Heart right ventricle (tissue), 16 donors: ENCODE data around the gene GBE1. TPM values are rescaled to one million over a fixed set of nuclear protein-coding genes. Genes with fewer than 3 reads are reported as not detected.
A peak's percentile ranks its signal among the peaks of the same experiment; 100 is the strongest.

ENCODE experiments used
- ATAC-seq, 8 donors: fragments of 200-7000 bp; cut with Tn5 transposase; one replicate each; pipeline ENCODE4 v1.9.1; 2020; ENCODE audit warnings: mild to moderate bottlenecking in 8 of 8, moderate library complexity in 8 of 8, moderate number of reproducible peaks in 1 of 8
- DNase-seq, 2 donors: peaks; one replicate each; pipeline ENCODE4 v3.0.0-alpha.2; 2020
- H3K27ac ChIP-seq, 10 donors: fragments of 200-600 bp; sonication (generic) in 2 of 10; one replicate each; pipeline versions ENCODE4 v1.5.0 to v1.8.0; 2020 to 2022; ENCODE audit warnings: mild to moderate bottlenecking in 3 of 10
- H3K27me3 ChIP-seq, 7 donors: fragments of 200-600 bp; one replicate each; pipeline ENCODE4 v1.8.0; 2021 to 2022; ENCODE audit warnings: mild to moderate bottlenecking in 2 of 7
- H3K36me3 ChIP-seq, 9 donors: fragments of 200-600 bp; sonication (generic) in 1 of 9; one replicate each; pipeline versions ENCODE4 v1.5.0 to v1.8.0; 2020 to 2022; ENCODE audit warnings: mild to moderate bottlenecking in 2 of 9
- H3K4me1 ChIP-seq, 9 donors: fragments of 200-600 bp; sonication (generic) in 1 of 9; one replicate each; pipeline versions ENCODE4 v1.5.0 to v1.8.0; 2020 to 2022; ENCODE audit warnings: mild to moderate bottlenecking in 4 of 9
- H3K4me3 ChIP-seq, 10 donors: fragments of 200-600 bp; sonication (generic) in 2 of 10; one replicate each; pipeline versions ENCODE4 v1.5.0 to v1.8.0; 2020 to 2022; ENCODE audit warnings: mild to moderate bottlenecking in 7 of 10, moderate library complexity in 2 of 10
- H3K9me3 ChIP-seq, 11 donors: fragments of 200-600 bp in 10 of 11; sonication (generic) in 2 of 11; one replicate each; pipeline versions ENCODE4 v1.5.0 to v1.8.0; 2013 to 2022; ENCODE audit warnings: mild to moderate bottlenecking in 2 of 11, control low read depth in 1 of 11, moderate library complexity in 1 of 11
- WGBS, 2 donors: extraction: QIAGEN DNeasy Blood & Tissue Kit; methylation state at CpG; one replicate each; pipeline ENCODE4 v1.1.7; 2013; ENCODE audit warnings: inconsistent platforms in 1 of 2; 5-methylcytosine and 5-hydroxymethylcytosine counted together
- intact Hi-C, 10 donors: fragments of 100-400 bp; cut with DNase I; formaldehyde crosslinking; loops; one replicate each; pipeline versions ENCODE4 v1.11.1 to v1.14.2; 2022
- polyA plus RNA-seq, 2 donors: library from polyadenylated mRNA; stranded (reverse); fragments of 200-250 nt; gene quantifications; one replicate each; pipeline ENCODE4 v1.2.3, GENCODE V29; 2013
- total RNA-seq, 10 donors: library from RNA; stranded (reverse); fragmentation: NEBNext Ultra II Directional in 3 of 10; extraction: Animal tissue kit (Norgen Biotek cat#: 25700) in 3 of 10; gene quantifications; one replicate each; pipeline versions ENCODE4 v1.2.1 to v1.2.4, GENCODE V29; 2021 to 2023
- TF ChIP-seq, protein P1 (sequence below), 9 donors: fragments of 200-600 bp; sonication (generic) in 2 of 9; IDR thresholded peaks; one replicate each; pipeline versions ENCODE4 v1.5.0 to v1.8.0; 2021 to 2022; ENCODE audit warnings: antibody characterized with exemption in 9 of 9, mild to moderate bottlenecking in 5 of 9, moderate library complexity in 1 of 9
- donor health status: Arrhythmogenic right ventricular cardiomyopathy.
- donor health status: ischemic (EF 13 %, LVEDD 7.1; RV severe dilation, severe dysfunction).
- donor health status: healthy with polysubstance abuse.
- donor health status: DM: no; HTN: yes; CAD: no.
- donor health status: DM: no; HTN: no; CAD: no.
- donor health status: ischemic (EF 25% LVEDD 6.9; RV normal size, moderate dysfunction).
- donor health status: ischemic (EF 25% LVEDD 5.7; RV mildly dilated, moderate dysfunction).
- donor health status: healthy.
- donor health status: DM: yes; HTN: yes; CAD: no.
- donor health status: Ischemic cardiomyopathy.
- donor health status: ischemic (EF 35%, LVEDD 5.7; RV mildly dilated, moderate dysfunction).
- donor health status: nonischemic (EF 11% LVEDD 7.7; RV severe dilation, severe dysfunction).
- donor health status: DM: yes; HTN: yes; CAD: no.
- donor health status: PGD.
- donor health status: ischemic (EF 29% LVEDD 5.4; RV normal size, mild dysfunction).
- donor health status: nonischemic (EF 23%, LVEDD 6.1; RV moderate dilation, normal function).

Gene GBE1
- total and polyA plus RNA-seq, 12 donors, result 24.8 to 153 (median 98.8) TPM

DNA sequence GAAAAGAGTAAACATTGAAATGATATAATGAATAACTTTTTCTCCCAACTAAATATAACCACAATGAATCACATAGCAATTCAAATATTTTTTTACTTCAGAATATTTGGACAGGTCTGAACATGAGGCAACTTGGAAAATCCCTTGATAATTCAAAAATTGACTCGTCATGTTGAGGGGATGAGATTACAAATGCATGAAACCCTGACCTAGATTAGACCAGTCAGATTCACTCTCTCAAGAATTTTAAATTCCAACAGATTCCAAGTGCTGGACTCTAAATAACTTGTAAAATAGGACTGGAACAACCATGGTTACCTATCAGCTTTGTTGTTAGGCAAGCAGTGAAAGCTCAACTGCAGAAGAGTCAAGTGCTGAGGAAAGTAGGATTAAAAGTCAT lies 317.5 kb downstream of the GBE1 start:
- peak in 3 of 8 donors; percentile 37 to 87 (median 51) for ATAC-seq

DNA sequence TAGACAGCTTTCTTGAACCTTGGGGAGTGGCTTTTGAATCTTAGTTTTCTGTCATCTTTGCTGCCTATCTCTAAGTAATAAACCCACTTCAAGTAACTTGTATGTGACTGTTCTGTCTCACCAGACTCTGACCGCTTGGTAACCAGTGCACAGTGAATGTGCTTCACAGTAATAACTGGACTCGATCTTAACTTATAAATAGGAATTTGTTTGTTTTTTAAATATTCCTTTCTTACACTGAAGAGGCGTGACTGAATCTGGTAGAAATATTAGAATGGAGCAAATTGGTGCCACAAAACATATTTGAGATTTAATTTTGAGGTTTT lies 318.0 kb downstream of the GBE1 start:
- intact Hi-C loops, result no loop called here
- ATAC-seq (no peak), DNase-seq (no peak)
- Histone ChIP-seq H3K4me3 (no peak overlapping the region), H3K27me3 (no peaks in the 10 kb centered on the region), H3K4me1 (peaks cover 0 to 17% (median 4%) of the 10 kb centered on the region in 9 donors), H3K36me3 (no peaks in the 10 kb centered on the region), H3K9me3 (no peaks in the 10 kb centered on the region), H3K27ac (no peak overlapping the region)
- 91% methylated on average over 3 of the region's 3 CpGs for WGBS, 2 donors
- TF ChIP-seq, protein P1, sequence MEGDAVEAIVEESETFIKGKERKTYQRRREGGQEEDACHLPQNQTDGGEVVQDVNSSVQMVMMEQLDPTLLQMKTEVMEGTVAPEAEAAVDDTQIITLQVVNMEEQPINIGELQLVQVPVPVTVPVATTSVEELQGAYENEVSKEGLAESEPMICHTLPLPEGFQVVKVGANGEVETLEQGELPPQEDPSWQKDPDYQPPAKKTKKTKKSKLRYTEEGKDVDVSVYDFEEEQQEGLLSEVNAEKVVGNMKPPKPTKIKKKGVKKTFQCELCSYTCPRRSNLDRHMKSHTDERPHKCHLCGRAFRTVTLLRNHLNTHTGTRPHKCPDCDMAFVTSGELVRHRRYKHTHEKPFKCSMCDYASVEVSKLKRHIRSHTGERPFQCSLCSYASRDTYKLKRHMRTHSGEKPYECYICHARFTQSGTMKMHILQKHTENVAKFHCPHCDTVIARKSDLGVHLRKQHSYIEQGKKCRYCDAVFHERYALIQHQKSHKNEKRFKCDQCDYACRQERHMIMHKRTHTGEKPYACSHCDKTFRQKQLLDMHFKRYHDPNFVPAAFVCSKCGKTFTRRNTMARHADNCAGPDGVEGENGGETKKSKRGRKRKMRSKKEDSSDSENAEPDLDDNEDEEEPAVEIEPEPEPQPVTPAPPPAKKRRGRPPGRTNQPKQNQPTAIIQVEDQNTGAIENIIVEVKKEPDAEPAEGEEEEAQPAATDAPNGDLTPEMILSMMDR (IDR thresholded peaks at IDR 0.05), result no peak

More for the DNA sequence above, 317.5 kb downstream of the GBE1 start:
- Histone ChIP-seq H3K27me3 (no peaks in the 10 kb centered on the region), H3K27ac (no peak overlapping the region), H3K4me3 (no peak overlapping the region), H3K9me3 (no peaks in the 10 kb centered on the region), H3K4me1 (peaks cover 0 to 17% (median 4%) of the 10 kb centered on the region in 9 donors), H3K36me3 (no peaks in the 10 kb centered on the region)
- WGBS, 2 donors, result 51 to 68% methylated on average over 1 of the region's 1 CpG
- intact Hi-C loops, result no loop called here
- no peak for DNase-seq
- TF ChIP-seq, protein P1 (IDR thresholded peaks at IDR 0.05), result no peak

DNA sequence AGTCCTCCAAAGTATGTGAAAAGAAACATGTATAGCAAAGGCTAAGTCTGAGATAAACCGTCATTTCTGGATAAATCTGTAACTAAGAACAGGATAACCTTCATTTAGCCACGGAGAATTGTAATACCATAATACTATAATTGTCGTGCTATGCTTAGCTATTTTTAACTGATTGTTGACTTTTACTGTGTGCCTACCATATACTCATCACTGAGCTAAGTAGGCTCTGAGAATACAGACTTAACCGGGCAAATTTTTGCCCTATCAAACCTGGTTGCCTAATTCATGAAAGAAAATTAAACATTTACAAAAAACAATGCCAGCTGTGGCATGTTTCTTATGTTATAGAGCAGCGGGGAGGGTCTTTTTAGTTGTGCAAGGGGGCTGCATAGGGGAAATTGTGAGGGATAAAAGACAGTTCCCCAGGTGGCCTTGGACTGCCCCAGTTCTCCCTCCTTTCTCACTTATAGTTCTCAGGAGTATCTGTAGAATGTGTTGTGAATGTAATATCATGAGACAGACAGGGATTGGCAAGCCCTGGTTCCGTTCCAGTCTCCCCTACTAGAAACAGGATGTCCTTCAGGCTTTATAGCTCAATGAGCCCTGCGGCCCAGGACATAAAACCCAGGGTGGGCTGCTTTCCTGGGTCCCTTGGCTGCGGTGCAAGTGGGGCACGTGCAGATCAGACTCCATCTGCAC lies 318.5 kb downstream of the GBE1 start:
- intact Hi-C loops, result no loop called here
- WGBS, 2 donors, result 71 to 73% methylated on average over 9 of the region's 9 CpGs

DNA sequence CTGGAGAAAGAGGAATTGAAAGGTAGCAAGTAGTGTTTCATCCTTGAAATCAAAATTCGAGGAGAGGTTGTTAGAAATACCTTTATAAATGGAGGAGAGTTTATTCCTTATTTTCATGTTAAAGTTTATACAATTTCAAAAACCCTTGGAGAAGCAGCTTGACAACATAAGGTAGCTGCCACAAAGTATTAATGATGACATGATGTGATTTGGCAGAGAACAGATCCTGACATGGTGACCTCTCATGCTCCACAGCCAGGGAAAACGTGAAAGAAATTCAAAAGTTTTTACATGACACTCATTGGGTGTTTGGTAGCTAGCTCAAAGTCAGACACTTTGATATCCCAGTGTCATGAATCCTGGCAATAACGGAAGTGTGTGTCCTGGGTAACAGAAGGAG lies 320.8 kb downstream of the GBE1 start:
- no peak overlapping the region for H3K4me3 ChIP-seq

More for the DNA sequence above, 318.5 kb downstream of the GBE1 start:
- DNase-seq (no peak), ATAC-seq (peak in 2 of 8 donors; percentile 33 to 39)
- Histone ChIP-seq H3K27me3 (no peaks in the 10 kb centered on the region), H3K27ac (no peak overlapping the region), H3K9me3 (no peaks in the 10 kb centered on the region), H3K36me3 (no peaks in the 10 kb centered on the region), H3K4me1 (peaks cover 0 to 17% (median 4%) of the 10 kb centered on the region in 9 donors), H3K4me3 (no peak overlapping the region)
- TF ChIP-seq, protein P1 (IDR thresholded peaks at IDR 0.05), result no peak

More for the DNA sequence above, 320.8 kb downstream of the GBE1 start:
- H3K36me3 ChIP-seq, result no peaks in the 10 kb centered on the region
- TF ChIP-seq, protein P1 (IDR thresholded peaks at IDR 0.05), result no peak
- no peaks in the 10 kb centered on the region for H3K9me3 ChIP-seq
- DNase-seq (no peak), ATAC-seq (no peak)
- H3K27ac ChIP-seq, result no peak overlapping the region
- WGBS, 2 donors, result 74 to 81% methylated on average over 3 of the region's 3 CpGs
- H3K4me1 ChIP-seq, result peaks cover 0 to 17% (median 0%) of the 10 kb centered on the region in 9 donors
- no peaks in the 10 kb centered on the region for H3K27me3 ChIP-seq
- intact Hi-C loops, result no loop called here
